HepG2 (cell line): Measurements from ENCODE around the gene VEGFA. TPM values are rescaled to one million over a fixed set of nuclear protein-coding genes. Genes with fewer than 3 reads are reported as not detected.

Experiments used
- ATAC-seq: fragments of 200-7000 bp; cut with Tn5 transposase; 3 replicates; pipeline ENCODE4 v1.9.1; 2020; ENCODE audit warnings: mild to moderate bottlenecking, moderate library complexity
- BruUV-seq: library from RNA; stranded (reverse); fragments of 400-500 nt; replicated peaks from 2 replicates; lab custom pipeline; 2021; lab: Mats Ljungman, UMichigan
- CTCF ChIA-PET: fragments of 300-600 bp; formaldehyde crosslinking; extraction: SDS; loops from one replicate; lab custom pipeline; 2021; ENCODE audit warnings: low total read pairs, inconsistent platforms, low intra/inter-chr PET ratio; lab: Yijun Ruan, JAX
- POLR2A ChIA-PET: fragments of 350-600 bp; sonication (Branson Sonifier 250); formaldehyde crosslinking; loops from one replicate; lab custom pipeline; 2020; ENCODE audit warnings: antibody characterized with exemption, inconsistent platforms; lab: Yijun Ruan, JAX
- DNase-seq: peaks from one replicate; pipeline ENCODE4 v3.0.0-alpha.2; 2015; ENCODE audit warnings: low spot score
- FAIRE-seq: peaks from 3 replicates; lab custom pipeline; 2011; peaks lifted over from hg19 to GRCh38; lab: Jason Lieb, UNC
- H2AFZ ChIP-seq: one replicate; pipeline ENCODE4 v1.6.1; 2011; ENCODE audit warnings: low read length, inconsistent platforms
- H3K27ac ChIP-seq: fragments of 300-600 bp; 3 replicates; pipeline ENCODE4 v1.8.0; 2011; ENCODE audit warnings: mixed run types, mild to moderate bottlenecking, mixed read lengths, low read length, inconsistent platforms; ENCODE audit not compliant: insufficient read depth; ENCODE audit errors: extremely low read length
- H3K27me3 ChIP-seq, 2 experiments: fragments of 200-600 bp in 1 of 2; 2 replicates in 1 of 2; 3 replicates in 1 of 2; pipeline versions ENCODE4 v1.6.0 to v1.8.0; 2011; ENCODE audit warnings: low read length in 2 of 2, mild to moderate bottlenecking in 2 of 2, moderate library complexity in 2 of 2, inconsistent platforms in 1 of 2; ENCODE audit not compliant: insufficient read depth in 2 of 2, control insufficient read depth in 1 of 2
- H3K36me3 ChIP-seq, 2 experiments: fragments of 200-600 bp in 1 of 2; replicated peaks in 1 of 2; 2 replicates in 1 of 2; 3 replicates in 1 of 2; pipeline versions ENCODE4 v1.5.1 to v1.8.0; 2011; ENCODE audit warnings: low read length in 2 of 2, inconsistent platforms in 1 of 2; ENCODE audit not compliant: insufficient read depth in 2 of 2, control insufficient read depth in 1 of 2
- H3K4me1 ChIP-seq: 2 replicates; pipeline ENCODE4 v1.5.1; 2012; ENCODE audit warnings: low read length, inconsistent platforms; ENCODE audit not compliant: insufficient read depth
- H3K4me2 ChIP-seq: 2 replicates; pipeline ENCODE4 v1.6.0; 2011; ENCODE audit warnings: low read depth, low read length, inconsistent platforms
- H3K4me3 ChIP-seq, 3 experiments: fragments of 200-600 bp in 1 of 3; sonication (generic), shearing (Covaris generic) in 1 of 3; replicated peaks in 1 of 3; 2 replicates each; pipeline ENCODE4 v1.5.1; 2011 to 2016; ENCODE audit warnings: low read length in 3 of 3, inconsistent platforms in 2 of 3, low read depth in 2 of 3, mild to moderate bottlenecking in 2 of 3, control low read depth in 1 of 3, mixed read lengths in 1 of 3; ENCODE audit not compliant: insufficient read depth in 1 of 3
- H3K79me2 ChIP-seq: one replicate; pipeline ENCODE4 v1.6.1; 2011; ENCODE audit warnings: low read length, inconsistent platforms; ENCODE audit not compliant: insufficient read depth
- H3K9ac ChIP-seq: 2 replicates; pipeline ENCODE4 v1.6.0; 2011; ENCODE audit warnings: mild to moderate bottlenecking, low read depth, low read length, inconsistent platforms; ENCODE audit not compliant: insufficient read depth
- H3K9me3 ChIP-seq: 2 replicates; pipeline ENCODE4 v1.5.1; 2012; ENCODE audit warnings: mild to moderate bottlenecking, low read length
- H4K20me1 ChIP-seq: 2 replicates; pipeline ENCODE4 v1.6.0; 2011; ENCODE audit warnings: inconsistent platforms, mild to moderate bottlenecking, low read length, moderate library complexity; ENCODE audit not compliant: insufficient read depth
- ARID4A ChIP-seq: sonication (generic); formaldehyde crosslinking; IDR thresholded peaks from 2 replicates; pipeline ENCODE4 v1.5.0; 2020; ENCODE audit warnings: mild to moderate bottlenecking, missing genetic modification reagents, borderline replicate concordance
- CTCF ChIP-seq: sonication (generic); formaldehyde crosslinking; IDR thresholded peaks from 2 replicates; pipeline ENCODE4 v1.5.0; 2020; ENCODE audit warnings: mild to moderate bottlenecking, missing genetic modification reagents, moderate library complexity
- FOXK1 ChIP-seq: sonication (generic); formaldehyde crosslinking; IDR thresholded peaks from 2 replicates; pipeline ENCODE4 v1.4.0; 2020; ENCODE audit warnings: low read depth, missing genetic modification reagents, borderline replicate concordance
- HMGXB4 ChIP-seq, 2 experiments: sonication (generic) in 1 of 2; formaldehyde crosslinking in 1 of 2; IDR thresholded peaks; 2 replicates each; pipeline versions ENCODE4 v1.4.0 to v1.6.1; 2018 to 2020; ENCODE audit warnings: missing genetic modification reagents in 2 of 2, borderline replicate concordance in 1 of 2, low read depth in 1 of 2, mild to moderate bottlenecking in 1 of 2, missing biosample characterization in 1 of 2
- PATZ1 ChIP-seq: sonication (generic); formaldehyde crosslinking; IDR thresholded peaks from 2 replicates; pipeline ENCODE4 v1.4.0; 2020; ENCODE audit warnings: missing genetic modification reagents
- SAP130 ChIP-seq: IDR thresholded peaks from 2 replicates; pipeline ENCODE4 v1.6.1; 2016; ENCODE audit warnings: low read depth
- SMC3 ChIP-seq: IDR thresholded peaks from 2 replicates; pipeline ENCODE4 v1.6.1; 2011; ENCODE audit warnings: low read length, improper control_type of control experiment
- SNAI1 ChIP-seq: sonication (generic); formaldehyde crosslinking; IDR thresholded peaks from 2 replicates; pipeline ENCODE4 v1.5.0; 2020; ENCODE audit warnings: mild to moderate bottlenecking, missing genetic modification reagents, borderline replicate concordance
- ZNF274 ChIP-seq: sonication (generic); formaldehyde crosslinking; IDR thresholded peaks from 2 replicates; pipeline ENCODE4 v1.5.1; 2020; ENCODE audit warnings: mild to moderate bottlenecking, missing genetic modification reagents
- ZNF781 ChIP-seq: sonication (generic); formaldehyde crosslinking; IDR thresholded peaks from 2 replicates; pipeline ENCODE4 v1.5.1; 2020; ENCODE audit warnings: borderline replicate concordance, mild to moderate bottlenecking, missing genetic modification reagents; ENCODE audit errors: not compliant biosample characterization
- WGBS: methylation state at CpG from one replicate; pipeline ENCODE4 v1.1.6; 2017; ENCODE audit warnings: low lambda C conversion rate; 5-methylcytosine and 5-hydroxymethylcytosine counted together
- in situ Hi-C: cut with HindIII; loops from 2 replicates; pipeline ENCODE4 v1.10.0; 2017; ENCODE audit warnings: low pct_unique_long_range_greater_than_20kb; ENCODE audit not compliant: extremely low pct_ligation_motif_present
- intact Hi-C: fragments of 100-400 bp; cut with micrococcal nuclease; formaldehyde crosslinking; loops from one replicate; pipeline ENCODE4 v1.10.0; 2022; ENCODE audit not compliant: unreplicated experiment
- polyA plus RNA-seq, 8 experiments: library from polyadenylated mRNA; depleted of rRNA in 3 of 8; stranded (reverse) in 7 of 8; unstranded in 1 of 8; fragments of >200 nt; fragmentation: Illumina TruSeq in 4 of 8; extraction: Trizol in 4 of 8; gene quantifications; 2 replicates each; pipeline versions ENCODE4 v1.2.1 to v1.2.3, GENCODE V29; 2011 to 2016; ENCODE audit warnings: low read depth in 4 of 8, missing spikeins in 1 of 8, mixed read lengths in 1 of 8; ENCODE audit not compliant: insufficient read depth in 1 of 8
- total RNA-seq, 5 experiments: library from RNA; depleted of rRNA; stranded (reverse); fragments of >200 nt; fragmentation: Illumina TruSeq; extraction: Trizol; gene quantifications; 2 replicates each; pipeline ENCODE4 v1.2.3, GENCODE V29; 2016; ENCODE audit warnings: low read depth in 1 of 5

Gene VEGFA
- total and polyA plus RNA-seq, 2 of the 13 experiments (the other 11 are each of a cell fraction or from before 2014, with no cell fraction given): 68.1 to 629 TPM

- 68% methylated on average over 10 of the region's 11 CpGs for WGBS
- H3K27me3 ChIP-seq: peaks cover 2 to 29% of the 10 kb centered on the region in 2 experiments; a peak in 1 of 5 replicates
- H3K36me3 ChIP-seq: no peaks in the 10 kb centered on the region
- H4K20me1 ChIP-seq: no peaks in the 10 kb centered on the region
- no peak overlapping the region for H2AFZ ChIP-seq
- intact Hi-C loops: loop anchor here (1.0 kb wide), 1 partner anchor 130 kb away; no protein-coding TSS in a partner anchor
- CTCF ChIA-PET: interaction anchor here (0.7 to 1.3 kb wide), 2 partner anchors 28 to 59 kb away, joined by 3 to 4 read pairs; no protein-coding TSS in a partner anchor
- ATAC-seq (peak; percentile 6; the same call in 1 of the 3 replicates), FAIRE-seq (peak; percentile 28), DNase-seq (no peak)
- H3K79me2 ChIP-seq: no peaks in the 10 kb centered on the region
- BruUV-seq: no TSS peak
- POLR2A ChIA-PET: interaction anchor here (1.7 to 1.9 kb wide), 2 partner anchors 9 to 10 kb away, joined by 12 to 14 read pairs; no protein-coding TSS in a partner anchor
- in situ Hi-C loops: no loop called here
- H3K4me3 ChIP-seq: no peak overlapping the region
- H3K4me2 ChIP-seq: no peak overlapping the region
- H3K9ac ChIP-seq: no peak overlapping the region
- no peak overlapping the region for H3K27ac ChIP-seq
- peaks cover 68% of the 10 kb centered on the region for H3K4me1 ChIP-seq
- no peaks in the 10 kb centered on the region for H3K9me3 ChIP-seq
- TF ChIP-seq CTCF (CRISPR knock-in tag): peak; percentile 62
- TF ChIP-seq HMGXB4 (CRISPR knock-in tag; IDR thresholded peaks at IDR 0.05; ENCODE audit: borderline replicate concordance in 1 of 2, low read depth in 1 of 2): peak in 1 of 2 experiments; percentile 21; a peak in 1 of 4 replicates
- no peak for TF ChIP-seq ARID4A
- TF ChIP-seq SNAI1 (CRISPR knock-in tag): no peak
- peak; percentile 37 for TF ChIP-seq SAP130 (CRISPR knock-in tag)
- 0 out of 2 replicates have a peak, but pooled peaks have one; percentile 41 for TF ChIP-seq FOXK1 (CRISPR knock-in tag)
- no peak for TF ChIP-seq ZNF274 (CRISPR knock-in tag)
- TF ChIP-seq ZNF781 (CRISPR knock-in tag): no peak
- TF ChIP-seq PATZ1 (CRISPR knock-in tag): 0 out of 2 replicates have a peak, but pooled peaks have one; percentile 21
- peak; percentile 38; the same call in 1 of the 2 replicates for TF ChIP-seq SMC3
Measured at GRCh38 chr6:43796903-43797890, 27.2 kb downstream of the VEGFA start.
